Stimulated activated CD8-positive, alpha-beta memory T cell treated with anti-CD3 and anti-CD28 coated beads, Interleukin-12 subunit alpha, Interleukin-12 subunit beta, amount 100 ng/mL, for 1 hour (primary cell): ENCODE data around the gene OR2AG2.
"Not testable (repeated sequence)": the region's sequence is repeated elsewhere in the genome, so short reads cannot be mapped to it uniquely, and the experiment has no call there.

Source experiments
- DNase-seq: peaks from one replicate; pipeline ENCODE4 v3.0.0-alpha.2; 2020; ENCODE audit warnings: low read depth

The OR2AG2 gene, protein sequence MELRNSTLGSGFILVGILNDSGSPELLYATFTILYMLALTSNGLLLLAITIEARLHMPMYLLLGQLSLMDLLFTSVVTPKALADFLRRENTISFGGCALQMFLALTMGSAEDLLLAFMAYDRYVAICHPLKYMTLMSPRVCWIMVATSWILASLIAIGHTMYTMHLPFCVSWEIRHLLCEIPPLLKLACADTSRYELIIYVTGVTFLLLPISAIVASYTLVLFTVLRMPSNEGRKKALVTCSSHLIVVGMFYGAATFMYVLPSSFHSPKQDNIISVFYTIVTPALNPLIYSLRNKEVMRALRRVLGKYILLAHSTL

DNA sequence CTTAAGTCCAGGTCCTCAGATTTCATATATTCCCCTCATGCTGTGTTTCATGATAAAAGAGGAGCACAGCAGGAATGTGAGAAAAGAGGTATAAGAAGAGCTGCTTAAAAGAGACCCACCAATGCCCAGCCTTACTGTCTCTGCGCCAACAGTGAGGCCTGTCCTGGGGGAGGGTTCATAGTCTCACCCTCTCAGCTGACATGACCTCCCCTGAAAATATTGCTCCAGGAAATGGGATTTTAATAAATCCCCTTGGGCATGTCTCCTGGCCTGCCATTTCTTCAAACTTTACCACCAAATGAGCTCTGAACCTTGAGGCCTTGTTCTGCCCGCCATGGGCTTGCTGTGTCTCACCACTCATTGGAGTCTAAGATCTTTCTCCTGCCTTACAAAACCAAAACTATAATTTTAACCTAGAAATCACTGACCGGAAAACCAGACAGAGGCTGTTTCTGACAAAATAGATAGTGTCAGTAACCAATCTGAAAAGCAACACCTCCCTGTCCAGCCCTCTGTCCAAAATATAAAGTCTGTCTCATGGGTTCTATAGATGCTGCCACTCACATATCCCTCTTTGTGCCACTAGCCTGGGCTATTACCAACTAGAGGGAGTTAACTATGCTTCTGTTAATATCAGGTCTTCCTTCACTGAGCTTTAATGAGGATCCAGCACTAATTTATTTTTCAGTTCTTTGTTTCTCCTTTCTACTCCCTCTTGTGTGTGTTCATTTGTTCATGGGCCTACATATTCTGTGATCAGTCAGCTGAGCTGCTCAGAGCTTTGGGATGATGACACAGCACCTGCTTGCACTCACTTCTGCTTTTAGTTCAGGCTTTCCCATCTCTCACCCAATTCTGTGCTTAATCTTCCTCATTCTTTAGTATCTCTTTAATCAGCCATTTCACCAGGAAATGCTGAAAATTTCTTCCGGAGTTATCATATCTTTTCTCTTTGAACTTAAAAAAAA lies at the start of gene OR2AG2:
OR2AG2 (minus strand) TSS at position 51 of the 968 bp plus-strand sequence. CDS start 3,019 bp downstream, outside the sequence.
- no peak for DNase-seq

DNA sequence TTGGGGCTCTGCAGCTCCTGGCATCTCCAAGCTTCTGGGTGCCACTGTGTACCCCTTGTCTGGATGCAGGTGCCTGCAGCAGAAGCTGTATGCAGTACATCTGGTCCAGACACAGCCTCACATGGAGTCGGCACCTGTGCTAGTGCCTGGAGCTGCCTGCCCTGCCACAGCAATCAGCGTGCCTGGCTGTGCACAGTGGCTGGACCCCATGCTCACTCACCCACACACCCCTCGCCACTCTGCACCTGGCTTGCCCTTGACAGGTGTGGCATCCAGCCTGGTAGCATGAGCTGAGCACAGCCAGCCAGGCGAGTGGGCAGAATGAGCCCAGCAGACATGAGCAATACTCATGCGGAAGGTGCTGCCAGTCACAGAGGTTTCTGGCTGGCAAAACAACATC lies 47.2 kb upstream of the OR2AG2 start:
- DNase-seq, result no peak

DNA sequence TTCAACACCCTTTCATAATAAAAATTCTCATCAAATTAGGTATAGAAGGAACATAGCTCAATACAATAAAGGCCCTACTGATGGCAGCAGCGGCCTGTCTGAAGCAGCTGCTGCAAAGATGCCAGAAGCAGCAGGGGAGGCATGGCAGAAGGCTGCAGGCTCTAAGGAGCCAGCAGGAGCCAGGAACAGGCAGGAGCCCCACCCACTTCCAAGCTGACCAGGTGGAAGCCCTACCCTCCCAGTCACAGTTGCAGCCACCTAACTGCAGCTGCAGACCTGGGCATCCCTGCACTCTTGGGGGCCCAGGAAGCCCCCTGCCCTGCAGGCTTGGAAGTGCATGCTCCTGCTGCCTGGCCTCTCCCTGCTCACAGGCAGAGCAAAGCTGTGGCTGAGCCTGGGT lies 45.9 kb upstream of the OR2AG2 start:
- DNase-seq, result no peak

DNA sequence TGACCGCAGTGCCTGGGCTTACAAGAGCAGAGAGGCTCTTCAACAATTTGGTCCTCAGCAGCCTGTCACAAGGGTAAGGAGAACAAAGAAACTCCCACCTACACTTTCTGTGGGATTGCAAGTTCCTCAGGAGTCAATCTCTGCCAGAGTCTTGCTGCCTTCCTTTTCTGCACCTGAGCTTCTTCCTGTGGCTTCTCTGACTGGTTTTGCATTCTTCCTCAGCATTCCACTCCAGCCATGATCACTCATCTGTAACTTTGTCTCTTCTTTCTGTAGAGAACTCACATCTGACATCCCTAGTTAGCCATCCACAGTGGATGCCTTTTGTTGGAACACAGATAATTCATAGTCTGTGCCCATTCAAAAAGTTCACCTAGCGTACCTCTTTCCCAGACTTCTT lies 41.9 kb upstream of the OR2AG2 start:
- DNase-seq, result no peak

DNA sequence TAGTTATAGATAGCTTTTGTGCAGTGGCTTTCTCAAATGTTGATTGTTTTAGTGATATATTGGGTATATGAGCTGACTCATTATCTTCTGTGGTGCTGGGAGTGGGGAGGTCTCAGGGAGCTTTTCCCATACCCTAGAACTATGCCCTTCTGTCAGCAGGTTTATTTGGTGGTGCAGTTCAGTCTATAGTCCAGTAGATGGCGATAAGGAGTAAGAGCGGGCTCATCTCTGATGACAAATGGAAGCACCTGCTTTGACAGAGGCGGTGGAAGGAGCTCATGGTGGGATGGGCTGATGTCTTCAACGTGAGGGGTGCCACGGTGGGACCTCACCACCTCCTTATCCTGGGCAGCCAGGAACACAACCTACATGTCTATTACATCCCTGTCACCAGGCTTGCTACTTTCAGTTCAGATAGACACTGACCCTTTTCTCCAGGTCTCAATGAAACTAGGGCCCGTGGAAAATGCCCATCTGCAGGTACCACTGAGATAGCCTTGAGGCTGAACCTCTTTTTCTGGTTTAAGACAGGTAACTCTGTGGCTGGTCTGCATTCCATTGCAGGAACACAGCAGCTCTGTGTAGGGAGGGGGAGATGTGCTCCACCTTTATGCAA lies 40.7 kb upstream of the OR2AG2 start:
- peak; percentile 4 for DNase-seq

DNA sequence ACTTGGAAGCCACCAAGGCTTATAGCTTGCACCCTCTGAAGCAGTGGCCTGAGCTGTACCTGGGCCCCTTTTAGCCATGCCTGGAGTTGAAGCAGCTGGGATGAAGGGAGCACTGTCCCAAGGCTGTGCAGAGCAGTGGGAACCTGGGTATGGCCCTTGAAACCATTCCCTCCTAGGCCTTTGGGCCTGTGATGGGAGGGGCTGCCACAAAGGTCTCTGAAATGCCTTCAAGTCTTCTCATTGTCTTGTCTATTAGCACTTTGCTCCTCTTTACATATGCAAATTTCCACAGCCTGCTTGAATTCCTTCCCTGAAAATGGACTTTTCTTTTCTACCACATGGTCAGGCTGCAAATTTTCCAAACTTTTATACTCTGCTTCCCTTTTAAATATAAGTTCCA lies 29.3 kb upstream of the OR2AG2 start:
- not testable (repeated sequence) for DNase-seq

DNA sequence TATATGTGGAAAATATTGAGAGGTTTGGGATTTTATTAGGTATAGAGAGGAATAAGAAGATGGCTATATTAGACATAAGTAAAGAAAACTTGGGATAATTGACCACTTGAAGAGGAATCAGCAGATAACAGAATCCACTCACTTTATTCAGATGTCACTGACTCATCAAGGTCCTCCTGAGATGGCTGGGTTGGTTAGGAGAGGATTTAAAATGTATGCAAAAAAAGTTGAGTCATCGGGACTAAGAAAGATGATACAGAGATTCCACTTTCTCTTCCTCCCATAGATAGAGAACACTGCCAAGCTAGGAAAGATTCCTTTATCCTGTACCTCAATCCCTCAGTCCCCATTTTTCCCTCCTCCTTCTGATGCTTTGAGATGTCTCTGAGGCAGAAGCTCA lies 27.6 kb upstream of the OR2AG2 start, which contains the start of gene OR6A2:
OR6A2 (minus strand) TSS at position 288 of the 400 bp plus-strand sequence. CDS start 3,981 bp downstream, outside the sequence.
- no peak for DNase-seq

DNA sequence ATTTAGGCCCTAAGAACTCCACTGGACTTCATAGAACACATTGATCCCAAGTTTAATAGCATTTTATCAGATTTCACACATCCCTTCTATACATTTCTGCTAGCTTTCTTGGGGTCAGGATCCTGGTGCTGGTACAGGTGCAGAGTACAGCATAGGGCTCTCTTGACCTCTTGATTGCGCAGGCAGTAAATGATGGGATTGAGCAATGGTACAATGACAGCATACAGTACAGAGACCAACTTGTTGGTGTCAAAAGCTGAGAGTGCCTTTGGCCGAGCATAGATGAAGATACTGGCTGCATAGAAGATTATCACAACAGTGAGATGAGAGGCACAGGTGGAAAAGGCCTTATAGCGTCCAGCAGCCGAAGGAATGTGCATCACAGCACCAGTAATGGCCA lies 22.9 kb upstream of the OR2AG2 start:
- no peak for DNase-seq

DNA sequence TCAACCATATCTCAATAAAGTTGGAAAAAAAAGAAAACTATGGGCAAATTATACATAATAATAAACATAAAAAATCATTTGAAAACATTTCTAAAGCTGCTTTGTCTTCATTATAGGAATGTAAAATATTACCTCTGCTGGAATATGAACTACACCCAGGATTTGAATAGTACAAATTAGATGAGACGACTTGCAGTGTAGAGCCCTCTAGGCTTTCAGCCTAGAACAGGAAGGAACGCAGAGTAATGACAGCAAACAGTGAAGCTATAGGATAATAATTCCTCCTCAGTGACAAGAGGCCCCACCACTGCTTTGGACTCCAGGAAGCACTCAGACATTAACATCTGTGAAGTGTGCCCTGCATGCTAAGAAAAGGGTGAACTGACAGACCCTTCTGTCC lies 18.8 kb upstream of the OR2AG2 start:
- no peak for DNase-seq

DNA sequence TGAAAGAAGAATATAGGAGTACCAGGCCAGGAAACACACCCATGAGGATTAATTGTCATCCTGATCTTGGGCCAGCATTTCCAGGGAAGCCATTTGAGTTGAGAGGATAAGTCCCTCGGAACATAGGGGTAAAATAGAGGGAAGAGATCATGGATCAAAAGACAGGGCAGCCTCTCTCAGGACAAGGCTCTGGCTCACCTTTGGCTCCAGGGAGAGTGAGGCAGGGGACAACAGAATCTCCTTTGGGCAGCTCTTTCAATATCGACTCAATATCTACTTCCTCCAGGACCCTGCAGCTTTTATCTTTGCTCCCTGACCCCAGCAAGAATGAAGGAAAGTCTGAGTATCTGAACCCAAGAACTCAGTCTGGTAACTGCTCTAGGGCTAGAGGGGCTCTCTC lies 10.9 kb upstream of the OR2AG2 start, which contains the start of gene OR2AG1:
OR2AG1 (plus strand) TSS at position 301 of the 400 bp plus-strand sequence. CDS start 2,018 bp downstream, outside the sequence.
- DNase-seq, result no peak

DNA sequence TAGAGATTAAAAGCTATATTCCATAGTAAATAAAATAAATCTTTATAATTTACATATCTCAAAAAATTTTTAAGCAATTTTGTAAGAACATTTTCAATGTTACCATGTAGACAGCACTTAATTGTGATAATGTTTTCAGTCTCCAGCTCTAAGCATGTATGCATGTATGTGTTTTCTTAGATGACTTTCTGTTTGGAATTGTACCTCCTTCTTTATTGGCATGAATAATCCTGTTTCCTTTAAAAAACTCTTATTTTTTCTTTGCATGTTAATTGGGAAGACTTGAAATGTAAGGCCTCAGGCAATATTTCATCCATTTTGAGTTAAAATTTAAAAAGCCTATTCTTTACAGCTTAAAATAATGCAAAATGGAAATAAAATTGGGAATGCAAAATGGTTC lies 9.1 kb upstream of the OR2AG2 start:
- DNase-seq, result no peak

DNA sequence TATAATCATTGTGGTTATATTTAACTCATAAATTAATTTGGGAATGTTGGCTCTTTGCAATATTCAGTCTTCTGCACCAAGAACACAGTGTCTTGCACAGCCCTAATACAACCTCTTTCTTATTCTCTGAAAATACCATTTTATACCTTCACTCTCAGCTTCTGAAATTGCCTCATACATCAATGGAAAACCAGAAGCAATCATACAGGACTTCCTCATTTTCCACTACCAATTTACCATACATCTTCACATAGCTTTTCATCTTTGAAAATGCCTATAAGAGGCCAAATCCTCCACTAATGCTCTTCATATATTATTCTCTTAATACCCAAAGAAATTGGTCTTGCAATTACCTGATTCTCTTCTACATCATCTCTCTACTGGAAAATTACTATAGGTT lies 6.7 kb upstream of the OR2AG2 start:
- no peak for DNase-seq

DNA sequence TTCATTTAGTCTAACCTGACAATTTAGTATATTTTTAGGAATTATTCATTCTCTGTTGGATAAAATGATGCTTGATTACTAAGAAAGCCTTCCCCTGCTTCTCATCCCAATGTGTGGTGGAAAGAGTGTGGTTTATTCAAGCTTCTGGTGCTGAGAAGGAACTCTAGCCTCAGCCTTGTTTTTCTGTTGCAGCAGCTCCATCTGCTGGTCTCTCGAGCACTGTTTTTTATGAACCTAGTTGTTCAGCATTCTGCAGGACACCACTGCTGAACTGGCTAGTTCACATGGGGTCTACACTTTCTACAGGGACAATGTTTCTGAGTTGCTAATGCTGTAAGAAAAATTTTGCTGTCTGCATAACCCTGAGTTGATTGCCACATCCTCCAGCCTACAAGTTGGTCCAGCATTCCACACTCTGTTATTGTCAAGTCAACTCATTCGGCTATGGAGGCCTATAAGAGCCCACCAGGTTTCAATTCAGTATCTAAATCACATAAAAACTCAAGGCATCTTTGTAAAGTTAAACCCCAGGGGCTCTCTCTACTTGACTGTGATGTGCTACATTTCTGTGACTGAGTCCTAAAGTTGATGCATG lies 14.3 kb downstream of the OR2AG2 start:
- DNase-seq, result peak; percentile 28

DNA sequence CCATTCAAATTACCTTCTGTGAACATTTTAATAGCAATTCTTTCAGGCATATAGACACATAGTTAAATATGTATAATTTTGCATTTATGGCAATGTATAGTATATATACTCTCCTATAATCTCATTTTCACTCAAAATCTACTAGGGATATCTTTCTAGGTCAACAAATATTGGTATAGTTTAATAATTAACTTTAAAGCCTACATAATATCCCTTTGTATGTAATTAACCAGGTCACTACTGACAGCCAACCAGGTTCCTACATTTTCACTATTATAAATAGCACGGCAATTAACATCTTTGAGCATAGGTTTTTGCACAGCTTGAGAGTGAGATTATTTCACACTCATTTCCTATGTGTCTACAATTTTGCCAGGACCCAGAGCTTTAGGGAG lies 15.8 kb downstream of the OR2AG2 start:
- no peak for DNase-seq

DNA sequence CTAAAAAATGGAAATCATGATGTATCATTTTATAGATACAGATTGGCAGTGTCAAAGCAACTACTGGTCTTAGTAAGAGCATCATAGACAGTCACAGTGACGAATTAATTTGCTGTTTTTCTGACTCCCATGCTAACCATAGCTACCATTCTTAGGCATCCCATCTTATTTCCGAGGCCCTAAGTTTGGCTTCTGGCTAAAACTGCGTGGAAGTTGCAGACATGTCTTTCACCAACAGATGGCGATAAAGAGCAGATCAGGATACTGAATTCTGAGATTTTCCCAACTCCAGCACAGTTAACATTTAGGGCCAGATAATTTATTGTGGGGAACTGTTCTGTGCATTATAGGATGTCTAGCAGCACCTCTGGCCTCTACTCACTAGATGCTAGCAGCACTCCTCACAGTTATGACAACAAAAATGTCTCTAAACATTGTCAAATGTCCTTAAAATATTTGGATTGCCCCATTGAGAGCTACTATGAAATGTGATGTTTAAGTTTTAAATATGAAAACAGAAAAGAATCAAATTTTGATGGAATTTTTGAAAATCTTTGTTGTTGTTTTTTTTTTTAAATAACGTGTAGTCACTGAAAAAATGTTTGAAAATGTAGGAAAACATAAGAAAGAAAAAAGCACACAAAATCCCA lies 16.3 kb downstream of the OR2AG2 start:
- DNase-seq, result no peak

DNA sequence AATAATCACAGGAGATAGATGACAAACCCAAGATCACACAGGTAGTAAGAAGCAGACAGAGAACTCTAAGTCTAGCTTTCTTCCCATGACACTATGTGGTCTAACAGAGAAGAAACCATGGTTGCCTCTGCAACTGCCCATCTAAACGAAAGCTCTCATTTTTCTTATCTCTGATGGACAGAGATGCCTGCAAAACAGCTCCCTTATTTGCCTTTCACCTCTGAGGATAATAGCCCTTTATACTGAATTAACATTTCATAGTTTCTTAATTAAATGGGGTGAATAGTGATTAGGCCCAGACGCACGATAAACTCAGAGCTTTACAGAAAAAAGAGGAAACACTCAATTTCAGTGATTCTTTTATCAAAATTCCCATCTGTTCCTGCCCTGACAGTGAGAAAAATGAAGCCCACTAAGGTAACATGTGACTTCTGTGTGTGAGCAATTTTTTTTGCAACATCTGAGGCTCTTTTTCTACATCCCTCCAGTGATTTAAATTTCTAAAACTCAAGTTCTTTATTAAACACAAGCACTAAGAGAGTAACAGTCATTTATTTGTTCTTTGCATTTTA lies 24.6 kb downstream of the OR2AG2 start:
- no peak for DNase-seq

DNA sequence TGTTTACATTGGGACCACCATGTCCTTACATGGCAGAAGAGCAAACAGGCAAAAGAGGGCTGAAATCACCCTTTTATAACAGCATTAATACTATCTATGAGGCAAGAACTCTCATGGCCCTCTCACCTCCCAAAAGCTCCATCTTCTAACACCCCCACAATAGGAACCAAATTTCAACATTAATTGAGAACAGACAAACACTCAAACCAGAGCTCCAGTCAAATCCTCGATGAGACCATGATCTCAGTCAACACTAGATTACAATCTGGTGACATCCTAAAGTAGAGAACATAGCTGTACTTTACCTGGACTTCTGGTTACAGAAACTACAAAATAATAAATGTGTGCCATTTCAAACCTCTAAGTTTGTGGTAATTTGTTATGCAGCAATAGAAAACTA lies 25.1 kb downstream of the OR2AG2 start:
- no peak for DNase-seq

DNA sequence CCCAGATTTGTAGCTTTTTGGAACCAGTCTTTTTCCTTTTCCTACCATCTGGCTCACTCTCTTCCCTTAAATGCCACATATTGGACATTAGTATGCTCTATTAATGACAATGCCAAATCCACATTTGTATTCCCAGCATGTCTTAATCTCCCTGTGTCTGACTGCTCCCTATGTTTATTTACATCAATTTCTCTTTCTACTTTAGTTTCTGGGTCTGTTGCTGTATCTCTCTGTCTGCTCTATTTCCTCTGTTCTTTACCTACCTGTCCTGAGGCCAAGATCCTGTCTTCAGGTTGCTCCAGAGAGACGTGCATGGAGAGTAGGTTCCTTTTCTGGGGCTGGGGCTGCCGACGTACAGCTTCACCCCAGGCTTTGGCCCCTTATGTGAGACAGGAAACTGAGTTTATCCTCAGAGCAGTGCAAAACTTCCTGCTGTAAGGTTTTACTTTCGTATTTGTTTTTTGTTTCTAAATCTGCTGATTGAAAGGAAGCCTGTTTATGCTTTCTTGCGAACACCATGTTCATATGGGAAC lies 25.6 kb downstream of the OR2AG2 start:
- no peak for DNase-seq

DNA sequence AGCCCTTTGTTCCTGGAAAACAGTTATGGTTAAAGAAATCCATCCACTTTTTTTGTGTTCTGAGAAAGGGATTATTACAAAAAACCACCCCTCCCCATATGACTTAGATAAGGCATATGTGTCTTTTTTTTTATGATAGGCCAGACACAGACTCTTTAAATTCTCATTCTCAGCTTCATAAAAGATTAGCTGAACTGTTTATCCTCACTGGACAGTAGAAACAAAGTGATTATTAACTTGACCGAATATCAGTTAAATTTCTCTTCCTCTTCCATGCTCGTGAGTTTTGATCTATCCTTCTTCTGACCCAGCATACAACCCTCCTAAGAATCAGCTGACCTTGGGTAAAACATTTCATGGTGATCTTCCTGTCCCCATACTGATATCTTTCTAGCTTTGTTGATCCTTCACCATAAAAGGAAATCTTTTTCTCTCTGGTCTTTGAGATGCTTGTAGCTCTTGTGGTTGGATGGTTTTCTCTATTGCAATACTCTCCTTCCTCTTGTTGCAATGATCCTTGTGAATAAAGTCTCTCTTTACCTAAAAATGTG lies 26.2 kb downstream of the OR2AG2 start:
- DNase-seq, result no peak

DNA sequence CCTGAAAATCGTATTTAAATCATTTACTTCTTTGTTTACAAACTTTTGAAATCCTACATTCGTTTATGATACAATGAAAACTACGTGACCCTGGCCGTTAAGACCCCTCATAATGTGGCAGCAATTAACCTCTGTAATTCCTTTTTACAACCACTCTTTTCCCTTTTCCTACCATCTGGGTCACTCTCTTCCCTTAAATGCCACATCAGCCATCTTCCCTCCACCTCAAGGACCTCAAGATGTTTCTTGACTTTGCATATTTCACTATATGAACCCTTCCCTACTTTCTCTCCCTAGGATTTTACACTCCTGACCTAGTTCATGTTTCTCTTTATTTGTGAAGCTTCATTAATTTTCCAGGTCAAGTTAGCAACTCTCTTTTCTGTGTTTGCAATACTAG lies 26.8 kb downstream of the OR2AG2 start:
- DNase-seq, result no peak

DNA sequence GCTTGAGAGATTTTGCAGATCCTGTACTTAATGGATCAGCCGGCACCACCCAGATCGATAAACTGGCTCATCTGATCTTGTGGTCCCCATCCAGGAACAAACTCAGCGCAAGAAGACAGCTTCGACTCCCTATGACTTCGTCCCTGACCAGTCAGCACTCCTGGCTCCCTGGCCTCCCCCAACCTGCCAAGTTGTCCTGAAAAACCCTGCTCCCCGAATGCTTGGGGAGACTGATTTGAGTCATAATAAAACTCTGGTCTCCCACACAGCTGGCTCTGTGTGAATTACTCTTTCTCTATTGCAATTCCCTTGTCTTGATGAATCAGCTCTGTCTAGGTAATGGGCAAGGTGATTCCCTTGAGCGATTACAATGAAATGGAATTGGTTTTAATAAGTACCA lies 29.5 kb downstream of the OR2AG2 start:
- no peak for DNase-seq
